HUES48 (cell line): ENCODE measurements around the gene UBE2D2.
"Not testable (repeated sequence)": the region's sequence is repeated elsewhere in the genome, so short reads cannot be mapped to it uniquely, and the experiment has no call there.

Experiments
- H3K27ac ChIP-seq: one replicate; pipeline ENCODE4 v1.7.0; 2013; ENCODE audit warnings: low read depth, low read length, inconsistent platforms
- H3K27me3 ChIP-seq: 2 replicates; pipeline ENCODE4 v1.6.1; 2013; ENCODE audit warnings: mild to moderate bottlenecking, low read length; ENCODE audit not compliant: control insufficient read depth, insufficient read depth
- H3K36me3 ChIP-seq: 2 replicates; pipeline ENCODE4 v1.6.1; 2013; ENCODE audit warnings: low read length; ENCODE audit not compliant: control insufficient read depth, insufficient read depth
- H3K4me1 ChIP-seq: 2 replicates; pipeline ENCODE4 v1.6.1; 2013; ENCODE audit warnings: mild to moderate bottlenecking, low read length; ENCODE audit not compliant: control insufficient read depth, insufficient read depth
- H3K4me3 ChIP-seq: 2 replicates; pipeline ENCODE4 v1.5.1; 2013; ENCODE audit warnings: mild to moderate bottlenecking, low read depth, low read length
- H3K9ac ChIP-seq: 2 replicates; pipeline ENCODE4 v1.6.1; 2013; ENCODE audit warnings: mild to moderate bottlenecking, low read depth, low read length, moderate library complexity
- H3K9me3 ChIP-seq: 2 replicates; pipeline ENCODE4 v1.6.1; 2013; ENCODE audit warnings: low read length; ENCODE audit not compliant: control insufficient read depth, insufficient read depth

UBE2D2 gene

DNA sequence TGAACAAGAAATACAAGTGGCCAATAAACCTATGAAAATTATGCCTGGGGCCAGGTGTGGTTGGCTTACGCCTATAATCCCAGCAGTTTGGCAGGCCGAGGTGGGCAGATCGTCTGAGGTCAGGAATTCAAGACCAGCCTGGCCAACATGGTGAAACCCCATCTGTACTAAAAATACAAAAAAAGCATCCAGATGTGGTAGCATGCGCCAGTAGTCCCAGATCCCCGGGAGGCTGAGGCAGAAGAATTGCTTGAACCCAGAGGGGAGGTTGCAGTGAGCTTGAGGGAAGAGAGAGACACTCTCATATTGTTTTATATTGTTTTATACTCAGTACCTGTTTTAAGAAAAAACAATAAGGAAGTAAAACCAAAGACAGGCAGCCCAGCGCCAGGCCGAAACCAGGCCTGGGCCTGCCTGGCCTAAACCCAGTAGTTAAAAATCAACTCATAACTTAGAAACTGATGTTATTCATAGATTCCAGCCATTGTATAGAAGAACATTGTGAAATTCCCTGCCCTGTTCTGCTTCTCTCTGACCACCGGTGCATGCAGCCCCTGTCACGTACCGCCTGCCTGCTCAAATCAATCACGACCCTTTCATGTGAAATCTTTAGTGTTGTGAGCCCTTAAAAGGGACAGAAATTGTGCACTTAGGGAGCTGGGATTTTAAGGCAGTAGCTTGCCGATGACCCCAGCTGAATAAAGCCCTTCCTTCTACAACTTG, 35.4 kb upstream of the UBE2D2 start:
- not testable (repeated sequence) for H3K9ac ChIP-seq, H3K27me3 ChIP-seq, H3K9me3 ChIP-seq, H3K36me3 ChIP-seq
- peak overlapping the region; percentile 34; the same call in 1 of the 2 replicates for H3K4me3 ChIP-seq
- H3K27ac ChIP-seq = peak overlapping the region; percentile 89
- H3K4me1 ChIP-seq = peaks cover 49% of the 10 kb centered on the region

DNA sequence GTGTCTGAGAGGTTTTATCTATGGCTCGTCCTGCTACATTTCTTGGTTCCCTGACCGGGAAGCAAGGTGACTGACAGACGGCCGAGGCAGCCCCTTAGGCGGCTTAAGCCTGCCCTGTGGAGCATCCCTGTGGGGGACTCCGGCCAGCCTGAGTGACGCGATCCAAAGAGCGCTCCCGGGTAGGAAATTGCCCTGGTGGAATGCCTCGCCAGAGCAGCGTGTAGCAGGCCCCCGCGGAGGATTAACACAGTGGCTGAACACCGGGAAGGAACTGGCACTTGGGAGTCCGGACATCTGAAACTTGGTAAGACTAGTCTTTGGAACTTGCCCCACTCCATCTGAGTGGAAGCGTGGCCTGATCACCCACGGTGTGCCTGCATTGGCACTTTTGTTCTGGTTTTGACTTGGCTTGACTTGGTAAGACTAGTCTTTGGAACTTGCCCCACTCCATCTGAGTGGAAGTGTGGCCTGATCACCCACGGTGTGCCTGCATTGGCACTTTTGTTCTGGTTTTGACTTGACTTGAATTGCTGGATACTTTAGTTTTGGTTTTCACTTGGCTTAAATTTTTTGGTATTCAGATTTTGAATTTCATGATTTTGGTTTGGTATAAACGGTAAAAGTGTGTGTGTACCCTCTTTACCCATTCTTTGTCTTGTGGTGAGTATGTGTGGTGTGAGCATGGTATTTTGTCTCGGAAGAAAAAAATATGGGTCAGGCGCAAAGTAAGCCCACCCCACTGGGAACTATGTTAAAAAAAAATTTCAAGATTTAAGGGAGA, 34.6 kb upstream of the UBE2D2 start:
- not testable (repeated sequence) for H3K4me3 ChIP-seq, H3K36me3 ChIP-seq, H3K27me3 ChIP-seq, H3K9ac ChIP-seq, H3K9me3 ChIP-seq
- Histone ChIP-seq H3K4me1 (peaks cover 49% of the 10 kb centered on the region), H3K27ac (peak overlapping the region; percentile 89)

DNA sequence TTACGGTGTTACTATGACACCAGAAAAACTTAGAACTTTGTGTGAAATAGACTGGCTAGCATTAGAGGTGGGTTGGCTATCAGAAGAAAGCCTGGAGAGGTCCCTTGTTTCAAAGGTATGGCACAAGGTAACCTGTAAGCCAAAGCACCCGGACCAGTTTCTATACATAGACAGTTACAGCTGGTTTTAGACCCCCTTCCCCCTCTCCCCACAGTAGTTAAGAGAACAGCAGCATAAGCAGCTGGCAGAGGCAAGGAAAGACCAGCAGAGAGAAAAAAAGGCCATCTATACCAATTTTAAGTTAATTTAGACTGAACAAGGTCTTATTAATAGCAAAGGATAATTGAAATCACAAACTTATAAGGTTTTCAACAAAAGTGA, 34.1 kb upstream of the UBE2D2 start:
- H3K27ac ChIP-seq = peak overlapping the region; percentile 89
- H3K27me3 ChIP-seq, H3K9me3 ChIP-seq, H3K36me3 ChIP-seq, H3K4me3 ChIP-seq, H3K9ac ChIP-seq: not testable (repeated sequence)
- peaks cover 49% of the 10 kb centered on the region for H3K4me1 ChIP-seq

DNA sequence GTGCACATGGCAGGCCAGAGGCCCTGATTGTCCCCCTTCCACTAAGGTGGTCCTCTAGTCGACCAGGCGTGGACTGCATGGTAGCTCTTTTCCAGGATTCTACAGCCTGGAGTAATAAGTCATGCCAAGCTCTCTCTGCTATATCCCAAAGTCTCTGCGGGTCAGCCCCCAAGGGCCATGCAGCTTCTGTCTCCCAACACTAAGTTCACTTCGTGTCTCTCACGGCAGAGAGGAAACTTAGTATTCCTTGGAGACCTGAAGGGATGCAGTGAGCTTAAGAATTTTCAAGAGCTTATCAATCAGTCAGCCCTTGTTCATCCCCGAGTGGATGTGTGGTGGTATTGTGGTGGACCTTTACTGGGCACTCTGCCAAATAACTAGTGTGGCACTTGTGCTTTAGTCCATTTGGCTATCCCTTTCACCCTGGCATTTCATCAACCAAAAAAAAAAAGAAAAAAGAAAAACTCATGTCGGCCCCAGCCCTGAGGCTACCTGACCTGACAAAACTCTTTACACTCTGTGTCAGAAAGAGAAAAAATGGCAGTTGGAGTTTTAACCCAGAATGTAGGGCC, 33.2 kb upstream of the UBE2D2 start:
- not testable (repeated sequence) for H3K9me3 ChIP-seq, H3K9ac ChIP-seq, H3K27me3 ChIP-seq, H3K4me3 ChIP-seq, H3K36me3 ChIP-seq, H3K27ac ChIP-seq
- peaks cover 49% of the 10 kb centered on the region for H3K4me1 ChIP-seq

DNA sequence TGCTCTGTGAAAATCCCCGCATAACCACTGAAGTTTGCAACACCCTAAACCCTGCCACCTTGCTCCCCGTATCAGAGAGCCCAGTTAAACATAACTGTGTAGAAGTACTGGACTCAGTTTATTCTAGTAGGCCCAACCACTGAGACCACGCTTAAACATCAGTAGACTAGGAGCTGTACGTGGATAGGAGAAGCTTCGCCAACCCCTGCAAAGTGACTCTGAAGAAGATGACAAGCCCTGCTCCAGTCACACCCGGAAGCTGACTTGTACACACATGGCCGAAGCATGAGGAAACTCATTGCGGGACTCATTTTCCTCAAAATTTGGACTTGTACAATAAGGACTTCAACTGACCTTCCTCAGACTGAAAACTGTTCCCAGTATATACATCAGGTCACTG, 32.4 kb upstream of the UBE2D2 start:
- not testable (repeated sequence) for H3K36me3 ChIP-seq, H3K4me3 ChIP-seq, H3K9ac ChIP-seq, H3K9me3 ChIP-seq, H3K27ac ChIP-seq, H3K27me3 ChIP-seq
- peaks cover 42% of the 10 kb centered on the region for H3K4me1 ChIP-seq

DNA sequence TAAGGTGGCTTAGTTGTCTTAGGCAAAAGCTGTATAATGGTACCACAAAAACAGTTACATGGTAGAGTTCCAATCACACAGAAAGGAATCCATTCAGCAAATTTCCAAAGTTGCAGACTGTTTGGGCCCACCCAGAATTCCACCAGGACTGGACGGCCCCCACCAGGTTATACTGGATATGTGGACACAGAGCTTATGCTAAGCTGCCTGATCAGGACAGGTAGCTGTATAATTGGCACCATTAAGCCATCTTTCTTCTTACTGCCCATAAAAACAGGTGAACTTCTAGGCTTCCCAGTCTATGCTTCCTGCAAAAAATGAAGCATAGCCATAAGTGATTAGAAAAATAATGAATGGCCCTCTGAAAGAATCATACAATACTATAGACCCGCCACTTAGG, 31.1 kb upstream of the UBE2D2 start:
- H3K9ac ChIP-seq, H3K27ac ChIP-seq, H3K4me3 ChIP-seq, H3K36me3 ChIP-seq, H3K27me3 ChIP-seq, H3K9me3 ChIP-seq: not testable (repeated sequence)
- peaks cover 34% of the 10 kb centered on the region for H3K4me1 ChIP-seq

DNA sequence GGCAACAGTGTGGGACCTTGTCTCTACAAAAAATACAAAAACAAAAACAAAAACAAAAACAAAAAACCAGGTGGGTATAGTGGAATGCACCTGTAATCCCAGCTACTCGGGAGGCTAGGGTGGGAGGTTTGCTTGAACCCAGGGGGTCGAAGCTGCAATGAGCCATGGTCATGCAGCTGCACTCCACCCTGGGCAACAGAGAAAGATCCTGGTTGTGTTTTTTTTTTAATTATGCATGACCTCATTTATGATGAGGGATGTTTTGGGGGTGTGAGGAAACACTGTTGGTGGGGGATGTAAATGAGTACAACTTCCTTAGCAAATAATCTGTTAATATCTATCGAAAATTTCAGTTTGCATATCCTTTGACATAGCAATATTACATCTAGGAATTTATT, 29.4 kb upstream of the UBE2D2 start:
- Histone ChIP-seq H3K36me3 (no peaks in the 10 kb centered on the region), H3K27me3 (no peaks in the 10 kb centered on the region), H3K9me3 (no peaks in the 10 kb centered on the region), H3K27ac (no peak overlapping the region), H3K4me1 (peaks cover 18% of the 10 kb centered on the region), H3K4me3 (no peak overlapping the region), H3K9ac (no peak overlapping the region)

DNA sequence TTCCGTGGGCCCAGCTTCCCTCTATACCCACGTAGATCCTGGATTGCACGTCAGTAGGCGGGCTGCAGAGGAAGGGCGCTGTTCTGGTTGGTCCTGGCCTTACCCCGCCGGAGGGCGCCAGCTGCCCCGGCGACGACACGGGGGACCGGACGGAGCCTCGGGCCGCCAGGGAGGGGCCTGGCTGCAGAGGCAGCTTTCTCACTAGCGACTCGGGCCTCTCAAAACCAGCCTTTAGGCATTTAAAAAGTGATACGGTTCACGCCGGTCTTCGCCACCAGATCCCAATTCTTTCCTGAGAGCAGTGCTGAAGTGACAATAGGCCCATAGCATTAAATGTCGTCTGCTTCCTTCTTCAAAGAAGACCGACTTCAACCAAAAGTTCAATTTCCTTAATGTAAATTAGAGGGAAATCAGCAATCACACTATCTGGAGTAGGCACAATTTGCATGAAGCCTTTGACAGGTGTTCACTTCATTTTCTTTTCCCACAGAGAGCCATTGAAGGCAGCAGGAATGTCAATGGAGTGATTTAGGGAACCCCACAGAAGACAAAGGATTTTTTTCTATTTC, 17.6 kb upstream of the UBE2D2 start:
- H3K4me1 ChIP-seq = peaks cover 12% of the 10 kb centered on the region
- peaks cover 5% of the 10 kb centered on the region; the same call in 1 of the 2 replicates for H3K9me3 ChIP-seq
- no peaks in the 10 kb centered on the region for H3K36me3 ChIP-seq
- H3K27me3 ChIP-seq = no peaks in the 10 kb centered on the region
- no peak overlapping the region for H3K9ac ChIP-seq
- H3K4me3 ChIP-seq = peak overlapping the region; percentile 51
- H3K27ac ChIP-seq = peak overlapping the region; percentile 91

DNA sequence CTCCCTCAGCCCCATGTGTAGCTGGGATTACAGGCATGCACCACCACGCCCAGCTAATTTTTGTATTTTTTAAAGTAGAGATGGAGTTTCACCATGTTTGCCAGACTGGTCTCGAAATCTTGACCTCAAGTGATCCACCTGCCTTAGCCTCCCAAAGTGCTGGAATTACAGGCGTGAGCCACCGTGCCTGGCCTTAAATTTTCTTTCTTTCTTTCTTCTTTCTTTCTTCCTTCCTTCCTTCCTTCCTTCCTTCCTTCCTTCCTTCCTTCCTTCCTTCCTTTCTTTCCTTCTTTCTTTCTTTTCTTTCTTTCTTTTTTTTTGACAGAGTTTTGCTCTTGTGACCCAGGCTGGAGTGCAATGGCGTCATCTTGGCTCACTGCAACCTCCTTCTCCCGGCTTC, 14.5 kb upstream of the UBE2D2 start:
- not testable (repeated sequence) for H3K36me3 ChIP-seq, H3K4me3 ChIP-seq, H3K27ac ChIP-seq, H3K9me3 ChIP-seq, H3K9ac ChIP-seq, H3K27me3 ChIP-seq
- H3K4me1 ChIP-seq = peaks cover 12% of the 10 kb centered on the region

DNA sequence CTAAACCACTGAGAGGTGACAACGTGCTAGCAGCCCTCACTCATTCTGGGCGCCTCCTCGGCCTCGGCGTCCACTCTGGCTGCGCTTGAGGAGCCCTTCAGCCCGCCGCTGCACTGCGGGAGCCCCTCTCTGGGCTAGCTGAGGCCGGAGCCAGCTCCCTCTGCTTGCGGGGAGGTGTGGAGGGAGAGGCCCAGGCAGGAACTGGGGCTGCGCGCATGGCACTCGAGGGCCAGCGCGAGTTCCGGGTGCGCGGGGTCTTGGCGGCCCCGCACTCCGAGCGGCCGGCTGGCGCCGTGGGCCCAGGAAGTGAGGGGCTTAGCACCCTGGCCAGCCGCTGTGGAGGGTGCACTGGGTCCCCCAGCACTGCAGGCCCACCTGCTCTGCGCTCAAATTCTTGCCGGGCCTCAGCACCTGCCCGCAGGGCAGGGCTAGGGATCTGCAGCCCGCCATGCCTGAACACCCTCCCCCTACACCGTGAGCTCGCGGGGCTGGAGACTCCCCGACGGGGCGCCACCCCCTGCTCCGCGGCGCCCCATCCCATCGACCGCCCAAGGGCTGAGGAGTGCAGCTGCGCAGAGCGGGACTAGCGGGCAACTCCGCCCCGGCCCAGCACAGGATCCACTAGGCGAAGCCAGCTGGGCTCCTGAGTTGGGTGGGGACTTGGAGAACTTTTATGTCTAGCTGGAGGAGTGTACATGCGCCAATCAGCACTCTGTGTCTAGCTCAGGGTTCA, 11.8 kb upstream of the UBE2D2 start:
- Histone ChIP-seq H3K36me3 (no peaks in the 10 kb centered on the region), H3K4me3 (no peak overlapping the region), H3K9ac (no peak overlapping the region), H3K9me3 (peaks cover 10% of the 10 kb centered on the region; the same call in 1 of the 2 replicates), H3K27me3 (no peaks in the 10 kb centered on the region), H3K4me1 (no peaks in the 10 kb centered on the region), H3K27ac (no peak overlapping the region)
